HepG2 (cell line): Measurements from ENCODE around the gene PIEZO2. TPM values are rescaled to one million over a fixed set of nuclear protein-coding genes. Genes with fewer than 3 reads are reported as not detected.
A peak's percentile ranks its signal among the peaks of the same experiment; 100 is the strongest.

Experiments used
- CBX2 ChIP-seq, 2 experiments: fragments of 200-600 bp in 1 of 2; sonication (generic); formaldehyde crosslinking in 1 of 2; IDR thresholded peaks; 2 replicates each; pipeline versions ENCODE4 v1.7.0 to v1.8.1; 2018 to 2022; ENCODE audit warnings: low read depth in 2 of 2, low read length in 1 of 2, mild to moderate bottlenecking in 1 of 2, missing genetic modification reagents in 1 of 2
- ETV5 ChIP-seq: IDR thresholded peaks from 2 replicates; pipeline ENCODE4 v1.6.1; 2018; ENCODE audit warnings: missing biosample characterization, missing genetic modification reagents, inconsistent platforms, borderline replicate concordance
- FOXO4 ChIP-seq: sonication (generic); formaldehyde crosslinking; conservative IDR thresholded peaks from 2 replicates; pipeline ENCODE4 v1.8.1; 2023; ENCODE audit warnings: missing genetic modification reagents
- HNF4A ChIP-seq: sonication (generic); formaldehyde crosslinking; IDR thresholded peaks from 2 replicates; pipeline ENCODE4 v1.4.0; 2020; ENCODE audit warnings: missing genetic modification reagents
- JDP2 ChIP-seq: sonication (generic); formaldehyde crosslinking; IDR thresholded peaks from 2 replicates; pipeline ENCODE4 v1.8.1; 2022; ENCODE audit warnings: missing genetic modification reagents, borderline replicate concordance
- RERE ChIP-seq: IDR thresholded peaks from 2 replicates; pipeline ENCODE4 v1.6.1; 2016; ENCODE audit warnings: low read depth, missing genetic modification reagents, missing compliant biosample characterization
- RFX3 ChIP-seq: IDR thresholded peaks from 2 replicates; pipeline ENCODE4 v1.6.1; 2016; ENCODE audit warnings: missing biosample characterization, missing genetic modification reagents
- SETDB1 ChIP-seq: sonication (generic); formaldehyde crosslinking; IDR thresholded peaks from 2 replicates; pipeline ENCODE4 v1.5.1; 2020; ENCODE audit warnings: missing genetic modification reagents, mild to moderate bottlenecking, borderline replicate concordance
- ZBED4 ChIP-seq: sonication (generic); formaldehyde crosslinking; IDR thresholded peaks from 2 replicates; pipeline ENCODE4 v1.4.0; 2020; ENCODE audit warnings: missing genetic modification reagents, borderline replicate concordance
- ZBTB39 ChIP-seq: sonication (generic); formaldehyde crosslinking; IDR thresholded peaks from 2 replicates; pipeline ENCODE4 v1.5.0; 2020; ENCODE audit warnings: missing genetic modification reagents
- ZKSCAN8 ChIP-seq: IDR thresholded peaks from 2 replicates; pipeline ENCODE4 v1.6.1; 2016; ENCODE audit warnings: borderline replicate concordance, missing genetic modification reagents, missing compliant biosample characterization
- ZNF138 ChIP-seq: sonication (generic); formaldehyde crosslinking; IDR thresholded peaks from 2 replicates; pipeline ENCODE4 v1.5.0; 2020; ENCODE audit warnings: mild to moderate bottlenecking, low read depth, missing genetic modification reagents
- ZNF503 ChIP-seq: sonication (generic); formaldehyde crosslinking; IDR thresholded peaks from 2 replicates; pipeline ENCODE4 v1.4.0; 2020; ENCODE audit warnings: missing genetic modification reagents
- ZNF564 ChIP-seq: sonication (generic); formaldehyde crosslinking; IDR thresholded peaks from 2 replicates; pipeline ENCODE4 v1.8.1; 2023; ENCODE audit warnings: mild to moderate bottlenecking, missing genetic modification reagents
- polyA plus RNA-seq, 8 experiments: library from polyadenylated mRNA; depleted of rRNA in 3 of 8; stranded (reverse) in 7 of 8; unstranded in 1 of 8; fragments of >200 nt; fragmentation: Illumina TruSeq in 4 of 8; extraction: Trizol in 4 of 8; gene quantifications; 2 replicates each; pipeline versions ENCODE4 v1.2.1 to v1.2.3, GENCODE V29; 2011 to 2016; ENCODE audit warnings: low read depth in 4 of 8, missing spikeins in 1 of 8, mixed read lengths in 1 of 8; ENCODE audit not compliant: insufficient read depth in 1 of 8
- total RNA-seq, 5 experiments: library from RNA; depleted of rRNA; stranded (reverse); fragments of >200 nt; fragmentation: Illumina TruSeq; extraction: Trizol; gene quantifications; 2 replicates each; pipeline ENCODE4 v1.2.3, GENCODE V29; 2016; ENCODE audit warnings: low read depth in 1 of 5

PIEZO2 gene
- total and polyA plus RNA-seq, 2 of the 13 experiments (the other 11 are each of a cell fraction or from before 2014, with no cell fraction given): 15.2 to 27.2 TPM

GRCh38 chr18:11005528-11005927, 143.8 kb downstream of the PIEZO2 start (continued):
- TF ChIP-seq FOXO4 (CRISPR knock-in tag) (no peak), ZBED4 (CRISPR knock-in tag) (0 out of 2 replicates have a peak, but pooled peaks have one; percentile 31), ETV5 (CRISPR knock-in tag) (peak; percentile 78; the same call in 1 of the 2 replicates), SETDB1 (CRISPR knock-in tag) (no peak), HNF4A (CRISPR knock-in tag) (peak; percentile 89), JDP2 (CRISPR knock-in tag) (no peak), ZNF564 (0 out of 2 replicates have a peak, but pooled peaks have one; percentile 53), ZNF503 (CRISPR knock-in tag) (no peak; the same call in 1 of the 2 replicates), ZNF138 (CRISPR knock-in tag) (no peak), CBX2 (IDR thresholded peaks at IDR 0.05; ENCODE audit: low read depth, low read length) (no peak), CBX2 (CRISPR knock-in tag; IDR thresholded peaks at IDR 0.05; ENCODE audit: low read depth) (no peak), ZKSCAN8 (CRISPR knock-in tag) (peak; percentile 94; the same call in 1 of the 2 replicates), RERE (CRISPR knock-in tag) (peak; percentile 90; the same call in 1 of the 2 replicates), RFX3 (no peak), ZBTB39 (CRISPR knock-in tag) (no peak)
